WTC11 (cell line): ENCODE data around the gene SULT1A2. TPM values are rescaled to one million over a fixed set of nuclear protein-coding genes. Genes with fewer than 3 reads are reported as not detected.

Experiments used
- ATAC-seq: fragments of 200-7000 bp; cut with Tn5 transposase; 2 replicates; pipeline ENCODE4 v1.10.0; 2021; ENCODE audit warnings: mild to moderate bottlenecking, moderate library complexity
- CTCF ChIA-PET: fragments of 300-600 bp; sonication (Branson Sonifier 250); formaldehyde crosslinking; loops from one replicate; lab custom pipeline; 2021; ENCODE audit warnings: antibody characterized with exemption; lab: Charles Lee
- POLR2A ChIA-PET: fragments of 350-600 bp; sonication (Branson Sonifier 250); formaldehyde crosslinking; loops from one replicate; lab custom pipeline; 2021; ENCODE audit warnings: antibody characterized with exemption; lab: Charles Lee
- DNase-seq: peaks from one replicate; pipeline ENCODE4 v3.0.0; 2021; ENCODE audit warnings: low spot score
- H3K27ac Mint-ChIP-seq: 2 replicates; pipeline ENCODE4 v1.8.0; 2021; ENCODE audit warnings: mixed read lengths
- H3K27me3 Mint-ChIP-seq: 2 replicates; pipeline ENCODE4 v1.8.0; 2021; ENCODE audit warnings: low read depth, mild to moderate bottlenecking, moderate library complexity, mixed read lengths
- H3K36me3 Mint-ChIP-seq: 2 replicates; pipeline ENCODE4 v1.8.0; 2021; ENCODE audit warnings: mixed read lengths
- H3K4me1 Mint-ChIP-seq: 2 replicates; pipeline ENCODE4 v1.8.0; 2022; ENCODE audit warnings: mixed read lengths
- H3K4me3 Mint-ChIP-seq: 2 replicates; pipeline ENCODE4 v1.8.0; 2021; ENCODE audit warnings: mild to moderate bottlenecking, moderate library complexity, mixed read lengths
- H3K9me3 Mint-ChIP-seq: 2 replicates; pipeline ENCODE4 v1.8.0; 2021; ENCODE audit warnings: mixed read lengths
- ELF4 ChIP-seq: sonication (generic); formaldehyde crosslinking; IDR thresholded peaks from 2 replicates; pipeline ENCODE4 v1.8.1; 2022; ENCODE audit warnings: low read depth, mild to moderate bottlenecking, moderate library complexity, missing genetic modification reagents
- EMX1 ChIP-seq: fragments of 250-450 bp; sonication (Bioruptor Pico); IDR thresholded peaks from 2 replicates; pipeline ENCODE4 v1.8.0; 2021; ENCODE audit warnings: mild to moderate bottlenecking
- ETV6 ChIP-seq: sonication (generic); formaldehyde crosslinking; IDR thresholded peaks from 2 replicates; pipeline ENCODE4 v1.8.1; 2022; ENCODE audit warnings: mild to moderate bottlenecking, missing genetic modification reagents
- GRHL2 ChIP-seq: fragments of 250-450 bp; sonication (Bioruptor Pico); IDR thresholded peaks from 2 replicates; pipeline ENCODE4 v1.8.0; 2022; ENCODE audit warnings: mild to moderate bottlenecking, moderate library complexity; ENCODE audit not compliant: insufficient replicate concordance, severe bottlenecking
- GTF2I ChIP-seq: fragments of 250-450 bp; sonication (Bioruptor Pico); conservative IDR thresholded peaks from 2 replicates; pipeline ENCODE4 v1.4.0; 2021; ENCODE audit warnings: mild to moderate bottlenecking
- JAZF1 ChIP-seq: fragments of 250-450 bp; sonication (Bioruptor Pico); IDR thresholded peaks from 2 replicates; pipeline ENCODE4 v1.9.0; 2021; ENCODE audit warnings: moderate library complexity, mild to moderate bottlenecking, inconsistent platforms
- SOX15 ChIP-seq: fragments of 250-450 bp; sonication (Bioruptor Pico); IDR thresholded peaks from 2 replicates; pipeline ENCODE4 v1.9.0; 2021; ENCODE audit warnings: mild to moderate bottlenecking
- SP1 ChIP-seq: sonication (generic); formaldehyde crosslinking; conservative IDR thresholded peaks from 2 replicates; pipeline ENCODE4 v1.8.1; 2022; ENCODE audit warnings: missing genetic modification reagents
- ZBTB43 ChIP-seq: sonication (generic); formaldehyde crosslinking; IDR thresholded peaks from 2 replicates; pipeline ENCODE4 v1.8.1; 2023; ENCODE audit warnings: mild to moderate bottlenecking, missing genetic modification reagents
- ZNF138 ChIP-seq: sonication (generic); formaldehyde crosslinking; conservative IDR thresholded peaks from 2 replicates; pipeline ENCODE4 v1.8.1; 2022; ENCODE audit warnings: mild to moderate bottlenecking, moderate library complexity, missing genetic modification reagents
- ZNF281 ChIP-seq: sonication (generic); formaldehyde crosslinking; IDR thresholded peaks from 2 replicates; pipeline ENCODE4 v1.8.0; 2023; ENCODE audit warnings: mild to moderate bottlenecking, missing genetic modification reagents
- ZNF396 ChIP-seq: fragments of 250-450 bp; sonication (Bioruptor Pico); IDR thresholded peaks from 2 replicates; pipeline ENCODE4 v1.8.0; 2021; ENCODE audit warnings: mild to moderate bottlenecking, moderate library complexity, borderline replicate concordance
- total RNA-seq: library from RNA; stranded (reverse); gene quantifications from 3 replicates; pipeline ENCODE4 v1.2.3, GENCODE V29; 2021
- TF ChIP-seq, protein P1 (sequence below): fragments of 250-450 bp; sonication (Bioruptor Pico); IDR thresholded peaks from 2 replicates; pipeline ENCODE4 v1.9.0; 2021; ENCODE audit warnings: mild to moderate bottlenecking, borderline replicate concordance
- TF ChIP-seq, protein P2 (sequence below): sonication (generic); formaldehyde crosslinking; IDR thresholded peaks from 2 replicates; pipeline ENCODE4 v1.8.0; 2022; ENCODE audit warnings: mild to moderate bottlenecking, missing genetic modification reagents
- TF ChIP-seq, protein P3 (sequence below): sonication (generic); formaldehyde crosslinking; IDR thresholded peaks from 2 replicates; pipeline ENCODE4 v1.8.1; 2022; ENCODE audit warnings: mild to moderate bottlenecking, missing genetic modification reagents, moderate library complexity, borderline replicate concordance

SULT1A2 gene
- total RNA-seq, 1 experiment from 2014 or later: 0.35 TPM

GRCh38 chr16:28555561-28555960 is 41.3 kb downstream of the SULT1A2 start:
- Mint-ChIP-seq H3K27me3 (no peaks in the 10 kb centered on the region; the same call in 1 of the 2 replicates), H3K4me3 (no peak overlapping the region), H3K36me3 (peaks cover 14% of the 10 kb centered on the region), H3K4me1 (peaks cover 5% of the 10 kb centered on the region), H3K27ac (no peak overlapping the region), H3K9me3 (no peaks in the 10 kb centered on the region)
- POLR2A ChIA-PET: no interaction called here
- ATAC-seq (no peak), DNase-seq (no peak)
- no peak for TF ChIP-seq JAZF1 (CRISPR knock-in tag)
- no peak for TF ChIP-seq ZNF281 (CRISPR knock-in tag)
- TF ChIP-seq ZNF138 (CRISPR knock-in tag): no peak
- CTCF ChIA-PET: interaction anchor here (0.6 kb wide), 2 partner anchors 68 to 247 kb away, joined by 3 to 4 read pairs; no protein-coding TSS in a partner anchor

DNA sequence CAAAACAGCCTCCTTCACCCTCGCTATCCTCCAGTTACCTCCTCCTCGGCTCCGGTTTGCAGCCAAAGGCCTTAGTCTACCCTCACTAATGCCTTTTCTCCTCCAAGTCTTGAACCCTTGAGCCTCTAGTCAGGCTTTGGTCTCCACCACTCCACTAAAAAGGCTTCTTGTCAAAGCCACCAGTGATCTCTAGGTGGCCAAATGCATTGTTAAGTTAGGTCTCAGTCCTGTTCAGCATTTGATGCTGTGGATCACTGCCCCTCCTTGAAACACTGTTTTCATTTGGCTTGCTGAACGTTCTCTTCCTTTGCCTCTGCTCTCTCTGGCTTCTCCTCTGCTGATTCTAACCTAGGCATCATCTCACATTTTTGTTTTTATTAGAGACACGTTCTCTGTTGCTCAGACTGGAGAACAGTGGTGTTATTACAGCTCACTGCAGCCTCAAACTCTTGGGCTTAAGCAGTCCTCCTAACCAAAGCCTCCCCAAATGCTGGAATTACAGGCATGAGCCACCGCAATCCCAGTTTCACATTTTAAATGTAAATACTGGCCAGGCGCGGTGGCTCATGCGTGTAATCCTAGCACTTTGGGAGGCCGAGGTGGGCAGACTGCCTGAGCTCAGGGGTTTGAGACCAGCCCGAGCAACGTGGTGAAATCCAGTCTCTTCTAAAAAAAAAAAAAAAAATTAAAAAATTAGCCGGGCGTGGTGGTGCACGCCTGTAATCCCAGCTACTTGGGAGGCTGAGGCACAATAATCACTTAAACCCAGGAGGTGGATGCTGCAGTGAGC is 42.0 kb downstream of the SULT1A2 start:
- DNase-seq (no peak), ATAC-seq (no peak)
- TF ChIP-seq, protein P1, sequence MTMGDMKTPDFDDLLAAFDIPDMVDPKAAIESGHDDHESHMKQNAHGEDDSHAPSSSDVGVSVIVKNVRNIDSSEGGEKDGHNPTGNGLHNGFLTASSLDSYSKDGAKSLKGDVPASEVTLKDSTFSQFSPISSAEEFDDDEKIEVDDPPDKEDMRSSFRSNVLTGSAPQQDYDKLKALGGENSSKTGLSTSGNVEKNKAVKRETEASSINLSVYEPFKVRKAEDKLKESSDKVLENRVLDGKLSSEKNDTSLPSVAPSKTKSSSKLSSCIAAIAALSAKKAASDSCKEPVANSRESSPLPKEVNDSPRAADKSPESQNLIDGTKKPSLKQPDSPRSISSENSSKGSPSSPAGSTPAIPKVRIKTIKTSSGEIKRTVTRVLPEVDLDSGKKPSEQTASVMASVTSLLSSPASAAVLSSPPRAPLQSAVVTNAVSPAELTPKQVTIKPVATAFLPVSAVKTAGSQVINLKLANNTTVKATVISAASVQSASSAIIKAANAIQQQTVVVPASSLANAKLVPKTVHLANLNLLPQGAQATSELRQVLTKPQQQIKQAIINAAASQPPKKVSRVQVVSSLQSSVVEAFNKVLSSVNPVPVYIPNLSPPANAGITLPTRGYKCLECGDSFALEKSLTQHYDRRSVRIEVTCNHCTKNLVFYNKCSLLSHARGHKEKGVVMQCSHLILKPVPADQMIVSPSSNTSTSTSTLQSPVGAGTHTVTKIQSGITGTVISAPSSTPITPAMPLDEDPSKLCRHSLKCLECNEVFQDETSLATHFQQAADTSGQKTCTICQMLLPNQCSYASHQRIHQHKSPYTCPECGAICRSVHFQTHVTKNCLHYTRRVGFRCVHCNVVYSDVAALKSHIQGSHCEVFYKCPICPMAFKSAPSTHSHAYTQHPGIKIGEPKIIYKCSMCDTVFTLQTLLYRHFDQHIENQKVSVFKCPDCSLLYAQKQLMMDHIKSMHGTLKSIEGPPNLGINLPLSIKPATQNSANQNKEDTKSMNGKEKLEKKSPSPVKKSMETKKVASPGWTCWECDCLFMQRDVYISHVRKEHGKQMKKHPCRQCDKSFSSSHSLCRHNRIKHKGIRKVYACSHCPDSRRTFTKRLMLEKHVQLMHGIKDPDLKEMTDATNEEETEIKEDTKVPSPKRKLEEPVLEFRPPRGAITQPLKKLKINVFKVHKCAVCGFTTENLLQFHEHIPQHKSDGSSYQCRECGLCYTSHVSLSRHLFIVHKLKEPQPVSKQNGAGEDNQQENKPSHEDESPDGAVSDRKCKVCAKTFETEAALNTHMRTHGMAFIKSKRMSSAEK: no peak
- TF ChIP-seq SOX15 (CRISPR knock-in tag) (no peak), ZNF396 (no peak), GTF2I (CRISPR knock-in tag) (no peak), SP1 (CRISPR knock-in tag) (no peak), ELF4 (no peak), EMX1 (CRISPR knock-in tag) (no peak), ETV6 (CRISPR knock-in tag) (no peak), GRHL2 (CRISPR knock-in tag) (no peak), ZBTB43 (no peak)
- TF ChIP-seq, protein P2, sequence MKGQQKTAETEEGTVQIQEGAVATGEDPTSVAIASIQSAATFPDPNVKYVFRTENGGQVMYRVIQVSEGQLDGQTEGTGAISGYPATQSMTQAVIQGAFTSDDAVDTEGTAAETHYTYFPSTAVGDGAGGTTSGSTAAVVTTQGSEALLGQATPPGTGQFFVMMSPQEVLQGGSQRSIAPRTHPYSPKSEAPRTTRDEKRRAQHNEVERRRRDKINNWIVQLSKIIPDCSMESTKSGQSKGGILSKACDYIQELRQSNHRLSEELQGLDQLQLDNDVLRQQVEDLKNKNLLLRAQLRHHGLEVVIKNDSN (CRISPR knock-in tag): no peak
- TF ChIP-seq, protein P3, sequence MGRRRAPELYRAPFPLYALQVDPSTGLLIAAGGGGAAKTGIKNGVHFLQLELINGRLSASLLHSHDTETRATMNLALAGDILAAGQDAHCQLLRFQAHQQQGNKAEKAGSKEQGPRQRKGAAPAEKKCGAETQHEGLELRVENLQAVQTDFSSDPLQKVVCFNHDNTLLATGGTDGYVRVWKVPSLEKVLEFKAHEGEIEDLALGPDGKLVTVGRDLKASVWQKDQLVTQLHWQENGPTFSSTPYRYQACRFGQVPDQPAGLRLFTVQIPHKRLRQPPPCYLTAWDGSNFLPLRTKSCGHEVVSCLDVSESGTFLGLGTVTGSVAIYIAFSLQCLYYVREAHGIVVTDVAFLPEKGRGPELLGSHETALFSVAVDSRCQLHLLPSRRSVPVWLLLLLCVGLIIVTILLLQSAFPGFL (CRISPR knock-in tag): no peak
- no peak overlapping the region for H3K27ac Mint-ChIP-seq
- H3K27me3 Mint-ChIP-seq: no peaks in the 10 kb centered on the region; the same call in 1 of the 2 replicates
- H3K4me3 Mint-ChIP-seq: peak overlapping the region; percentile 68
- H3K36me3 Mint-ChIP-seq: peaks cover 13% of the 10 kb centered on the region
- H3K9me3 Mint-ChIP-seq: no peaks in the 10 kb centered on the region
- CTCF ChIA-PET: interaction anchor here (0.6 to 1.3 kb wide), 3 partner anchors 43 to 246 kb away, joined by 3 to 4 read pairs (median 4); no protein-coding TSS in a partner anchor
- POLR2A ChIA-PET: interaction anchor here (1.1 kb wide), 1 partner anchor 51 kb away, joined by 3 read pairs; no protein-coding TSS in a partner anchor
- peaks cover 5% of the 10 kb centered on the region for H3K4me1 Mint-ChIP-seq
